ENCODE measurements around the gene CEL. TPM values are rescaled to one million over a fixed set of nuclear protein-coding genes. Genes with fewer than 3 reads are reported as not detected.
"Not testable (repeated sequence)": the region's sequence is repeated elsewhere in the genome, so short reads cannot be mapped to it uniquely, and the experiment has no call there.

CEL gene
- 0.75 TPM for total RNA-seq
- long read RNA-seq = 0 reads

DNA sequence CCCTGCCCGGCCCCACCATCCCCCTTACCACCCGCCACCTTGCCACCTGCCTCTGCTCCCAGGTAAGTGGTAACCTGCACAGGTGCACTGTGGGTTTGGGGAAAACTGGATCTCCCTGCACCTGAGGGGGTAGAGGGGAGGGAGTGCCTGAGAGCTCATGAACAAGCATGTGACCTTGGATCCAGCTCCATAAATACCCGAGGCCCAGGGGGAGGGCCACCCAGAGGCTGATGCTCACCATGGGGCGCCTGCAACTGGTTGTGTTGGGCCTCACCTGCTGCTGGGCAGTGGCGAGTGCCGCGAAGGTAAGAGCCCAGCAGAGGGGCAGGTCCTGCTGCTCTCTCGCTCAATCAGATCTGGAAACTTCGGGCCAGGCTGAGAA is at the start of gene CEL:
Gene CEL, plus strand, starts transcription at position 218 of the 382 bp plus-strand sequence. Its CDS starts 22 bp downstream, at position 240.
- H3K9me3 ChIP-seq; H3K4me1 ChIP-seq; DNase-seq; ATAC-seq; H3K36me3 ChIP-seq; H3K27me3 ChIP-seq; H3K4me3 ChIP-seq; intact Hi-C loops (cut with DNase I); H3K27ac ChIP-seq: not testable (repeated sequence)

DNA sequence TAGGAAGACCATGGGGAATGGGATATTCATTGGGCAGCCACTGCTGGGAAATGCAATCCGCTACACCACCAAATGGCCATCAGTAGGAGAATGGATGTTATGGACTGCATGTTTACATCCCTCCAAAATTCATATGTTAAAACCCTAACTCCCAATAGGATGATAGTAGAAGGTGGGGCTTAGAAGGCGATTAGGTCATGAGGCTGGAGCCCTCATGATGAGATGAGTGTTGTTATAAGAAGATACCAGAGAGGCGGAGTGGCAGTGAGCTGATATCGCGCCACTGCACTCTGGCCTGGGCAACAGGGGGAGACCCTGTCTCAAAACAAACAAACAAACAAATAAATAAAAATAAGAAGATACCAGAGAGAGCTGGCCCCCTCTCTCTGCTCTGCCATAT is 47.1 kb upstream of the CEL start:
- TF ChIP-seq, protein P1, sequence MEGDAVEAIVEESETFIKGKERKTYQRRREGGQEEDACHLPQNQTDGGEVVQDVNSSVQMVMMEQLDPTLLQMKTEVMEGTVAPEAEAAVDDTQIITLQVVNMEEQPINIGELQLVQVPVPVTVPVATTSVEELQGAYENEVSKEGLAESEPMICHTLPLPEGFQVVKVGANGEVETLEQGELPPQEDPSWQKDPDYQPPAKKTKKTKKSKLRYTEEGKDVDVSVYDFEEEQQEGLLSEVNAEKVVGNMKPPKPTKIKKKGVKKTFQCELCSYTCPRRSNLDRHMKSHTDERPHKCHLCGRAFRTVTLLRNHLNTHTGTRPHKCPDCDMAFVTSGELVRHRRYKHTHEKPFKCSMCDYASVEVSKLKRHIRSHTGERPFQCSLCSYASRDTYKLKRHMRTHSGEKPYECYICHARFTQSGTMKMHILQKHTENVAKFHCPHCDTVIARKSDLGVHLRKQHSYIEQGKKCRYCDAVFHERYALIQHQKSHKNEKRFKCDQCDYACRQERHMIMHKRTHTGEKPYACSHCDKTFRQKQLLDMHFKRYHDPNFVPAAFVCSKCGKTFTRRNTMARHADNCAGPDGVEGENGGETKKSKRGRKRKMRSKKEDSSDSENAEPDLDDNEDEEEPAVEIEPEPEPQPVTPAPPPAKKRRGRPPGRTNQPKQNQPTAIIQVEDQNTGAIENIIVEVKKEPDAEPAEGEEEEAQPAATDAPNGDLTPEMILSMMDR (IDR thresholded peaks at IDR 0.05) = no peak
- H3K36me3 ChIP-seq = no peaks in the 10 kb centered on the region
- no peak for DNase-seq
- H3K9me3 ChIP-seq = no peaks in the 10 kb centered on the region
- no peak overlapping the region for H3K27ac ChIP-seq
- H3K27me3 ChIP-seq = no peaks in the 10 kb centered on the region
- H3K4me1 ChIP-seq = no peaks in the 10 kb centered on the region
- intact Hi-C loops (cut with DNase I) = no loop called here
- H3K4me3 ChIP-seq = no peak overlapping the region
- ATAC-seq = no peak

DNA sequence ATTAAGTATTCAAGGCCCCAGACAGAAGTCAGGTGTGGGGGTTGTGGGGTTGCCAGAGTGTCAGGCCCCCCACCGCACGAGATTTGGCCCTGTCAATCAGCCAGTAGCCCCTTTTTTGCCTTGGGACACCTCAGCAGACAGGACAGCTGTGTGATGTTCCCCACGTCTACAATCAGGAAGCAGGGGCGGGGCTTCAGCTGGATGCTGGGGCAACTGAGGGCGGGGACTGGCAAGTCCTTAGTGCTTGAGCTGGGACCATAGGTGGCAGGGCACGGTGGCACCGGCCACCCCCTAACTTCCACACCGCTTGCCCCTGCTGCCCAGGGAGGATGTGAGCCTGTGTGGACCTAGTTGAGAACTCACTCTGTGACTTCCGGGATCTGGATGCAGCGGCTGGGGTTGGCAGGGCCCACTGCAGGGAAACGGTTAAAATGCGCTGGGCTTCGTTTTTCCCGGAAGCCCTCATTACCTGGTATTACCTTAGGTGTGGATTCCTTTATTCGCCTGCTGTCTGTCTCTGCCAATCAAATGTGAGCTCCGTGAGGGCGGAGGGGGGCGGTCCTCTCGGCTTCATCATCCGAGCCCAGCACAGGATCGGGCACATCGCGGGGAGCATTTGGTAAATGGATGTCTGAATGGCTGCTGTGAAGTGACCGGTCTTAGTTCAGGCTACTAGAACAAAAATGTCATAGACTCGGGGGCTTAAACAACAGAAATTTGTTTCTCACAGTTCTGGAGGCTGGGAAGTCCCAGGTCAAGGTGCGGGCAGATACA is 38.5 kb upstream of the CEL start:
- H3K27me3 ChIP-seq = no peaks in the 10 kb centered on the region
- H3K4me1 ChIP-seq = no peaks in the 10 kb centered on the region
- no peaks in the 10 kb centered on the region for H3K36me3 ChIP-seq
- no peak for DNase-seq
- H3K4me3 ChIP-seq = no peak overlapping the region
- ATAC-seq = peak; percentile 48
- H3K27ac ChIP-seq = no peak overlapping the region
- intact Hi-C loops (cut with DNase I) = no loop called here
- H3K9me3 ChIP-seq = no peaks in the 10 kb centered on the region
- TF ChIP-seq, protein P1 (IDR thresholded peaks at IDR 0.05) = no peak

DNA sequence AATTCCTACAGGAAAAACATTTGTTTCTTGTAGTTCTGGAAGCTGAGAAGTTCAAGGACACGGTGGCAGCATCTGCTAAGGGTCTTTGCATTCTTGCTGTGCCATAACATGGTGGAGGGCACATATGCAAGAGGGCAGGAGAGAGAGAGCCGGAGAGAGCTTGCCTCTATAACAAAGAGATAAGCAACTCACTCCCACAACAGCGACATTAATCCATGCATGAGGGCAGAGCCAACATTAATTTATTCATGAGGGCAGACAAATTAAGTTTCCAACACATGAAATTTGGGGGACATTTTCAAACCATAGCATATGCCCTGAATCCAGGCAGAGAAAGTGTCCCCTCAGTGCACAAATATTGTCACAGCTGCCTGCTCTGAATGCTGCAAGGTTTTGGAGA is 35.4 kb upstream of the CEL start:
- DNase-seq = no peak
- Histone ChIP-seq H3K4me1 (peaks cover 10% of the 10 kb centered on the region), H3K36me3 (no peaks in the 10 kb centered on the region), H3K9me3 (no peaks in the 10 kb centered on the region), H3K27ac (no peak overlapping the region), H3K27me3 (no peaks in the 10 kb centered on the region), H3K4me3 (no peak overlapping the region)
- no peak for ATAC-seq
- intact Hi-C loops (cut with DNase I) = no loop called here
- TF ChIP-seq, protein P1 (IDR thresholded peaks at IDR 0.05) = no peak

DNA sequence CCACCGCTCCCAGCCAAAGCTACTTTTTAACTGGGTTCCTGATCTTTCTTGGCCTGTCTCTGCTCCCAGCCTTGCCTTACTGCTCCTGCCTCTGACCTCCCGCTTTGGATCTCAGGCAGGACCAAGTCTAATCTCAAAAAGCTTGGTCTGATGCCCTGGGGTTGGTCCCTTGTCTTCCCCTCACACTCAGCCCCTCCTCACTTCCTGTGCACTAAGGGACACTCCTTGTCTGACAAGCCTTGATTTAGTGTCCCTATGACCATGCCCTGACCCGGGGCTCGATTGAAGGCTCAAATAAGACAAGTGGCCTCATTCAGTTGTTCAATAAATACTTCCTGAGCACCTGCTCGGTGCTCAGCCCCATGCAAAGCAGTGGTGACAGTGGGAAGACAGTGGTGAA is 34.6 kb upstream of the CEL start:
- ATAC-seq (no peak), DNase-seq (no peak)
- H3K9me3 ChIP-seq = no peaks in the 10 kb centered on the region
- TF ChIP-seq, protein P1 (IDR thresholded peaks at IDR 0.05) = no peak
- no peaks in the 10 kb centered on the region for H3K36me3 ChIP-seq
- H3K27me3 ChIP-seq = no peaks in the 10 kb centered on the region
- no peak overlapping the region for H3K27ac ChIP-seq
- H3K4me3 ChIP-seq = no peak overlapping the region
- peaks cover 16% of the 10 kb centered on the region for H3K4me1 ChIP-seq
- intact Hi-C loops (cut with DNase I) = no loop called here

DNA sequence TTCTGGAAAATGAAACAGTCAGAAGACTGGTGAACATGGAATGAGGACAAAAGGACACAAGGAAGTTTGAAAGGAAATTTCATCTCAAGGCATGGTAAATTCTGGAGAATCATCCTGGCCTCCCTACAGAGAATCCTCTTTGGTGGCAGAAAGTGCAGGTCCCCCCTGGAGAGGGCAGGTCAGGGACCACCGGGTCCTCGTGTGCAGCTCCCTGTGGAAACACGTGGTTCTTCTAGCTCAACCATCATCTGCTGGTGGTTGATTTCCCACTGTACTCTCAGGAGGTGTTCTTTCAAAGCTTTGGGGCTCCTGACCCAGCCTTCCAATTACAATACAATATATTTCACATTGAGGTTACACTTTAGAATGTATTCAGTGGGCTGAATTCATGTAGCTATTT is 33.6 kb upstream of the CEL start:
- no peak overlapping the region for H3K27ac ChIP-seq
- TF ChIP-seq, protein P1 (IDR thresholded peaks at IDR 0.05) = no peak
- peaks cover 16% of the 10 kb centered on the region for H3K4me1 ChIP-seq
- no peaks in the 10 kb centered on the region for H3K9me3 ChIP-seq
- no peak overlapping the region for H3K4me3 ChIP-seq
- no peak for DNase-seq
- intact Hi-C loops (cut with DNase I) = no loop called here
- no peaks in the 10 kb centered on the region for H3K27me3 ChIP-seq
- no peak for ATAC-seq
- no peaks in the 10 kb centered on the region for H3K36me3 ChIP-seq

All from upper lobe of right lung (tissue), 1 donor.